Stimulated activated naive B cell treated with anti-CD40 and anti-IgM and Interleukin-4, amounts not matched to agents 10 μg/mL and 1 μg/mL and 100 μg/mL, for 72 hours (primary cell): ENCODE measurements around the gene TNFSF13B.

Source experiments
- ATAC-seq, 2 donors: fragments of 150-1000 bp; cut with Tn5 transposase; replicated peaks; 2 replicates each; pipeline ENCODE4 v1.10.0; 2021; ENCODE audit warnings: moderate library complexity in 1 of 2
- DNase-seq: peaks from one replicate; pipeline ENCODE4 v3.0.0; 2021
- H3K27ac Mint-ChIP-seq: one replicate; pipeline ENCODE4 v1.8.0; 2022; ENCODE audit warnings: mild to moderate bottlenecking, mixed read lengths
- H3K27me3 Mint-ChIP-seq, 2 donors: one replicate each; pipeline ENCODE4 v1.8.0; 2022; ENCODE audit warnings: mixed read lengths in 2 of 2
- H3K36me3 Mint-ChIP-seq, 2 donors: one replicate each; pipeline ENCODE4 v1.8.0; 2022; ENCODE audit warnings: mixed read lengths in 2 of 2, mild to moderate bottlenecking in 1 of 2
- H3K4me1 Mint-ChIP-seq, 2 donors: one replicate each; pipeline ENCODE4 v1.8.0; 2022; ENCODE audit warnings: mixed read lengths in 2 of 2, mild to moderate bottlenecking in 1 of 2
- H3K4me3 Mint-ChIP-seq, 2 donors: one replicate each; pipeline ENCODE4 v1.8.0; 2022; ENCODE audit warnings: mild to moderate bottlenecking in 2 of 2, mixed read lengths in 2 of 2, moderate library complexity in 1 of 2
- H3K9me3 Mint-ChIP-seq, 2 donors: one replicate each; pipeline ENCODE4 v1.8.0; 2022; ENCODE audit warnings: mixed read lengths in 2 of 2, mild to moderate bottlenecking in 1 of 2

Gene TNFSF13B

GRCh38 chr13:108345016-108345415, 75.5 kb downstream of the TNFSF13B start:
- Mint-ChIP-seq H3K9me3 (no peaks in the 10 kb centered on the region), H3K27me3 (peaks cover 0 to 5% of the 10 kb centered on the region in 2 donors), H3K4me3 (no peak overlapping the region), H3K27ac (no peak overlapping the region), H3K36me3 (no peaks in the 10 kb centered on the region), H3K4me1 (no peaks in the 10 kb centered on the region)
- ATAC-seq (no peak), DNase-seq (no peak)

GRCh38 chr13:108346376-108346775, 76.9 kb downstream of the TNFSF13B start:
- ATAC-seq, result no peak
- Mint-ChIP-seq H3K4me1 (no peaks in the 10 kb centered on the region), H3K4me3 (no peak overlapping the region), H3K9me3 (no peaks in the 10 kb centered on the region), H3K36me3 (no peaks in the 10 kb centered on the region), H3K27ac (no peak overlapping the region), H3K27me3 (peaks cover 4 to 11% of the 10 kb centered on the region in 2 donors)
- DNase-seq, result no peak

DNA sequence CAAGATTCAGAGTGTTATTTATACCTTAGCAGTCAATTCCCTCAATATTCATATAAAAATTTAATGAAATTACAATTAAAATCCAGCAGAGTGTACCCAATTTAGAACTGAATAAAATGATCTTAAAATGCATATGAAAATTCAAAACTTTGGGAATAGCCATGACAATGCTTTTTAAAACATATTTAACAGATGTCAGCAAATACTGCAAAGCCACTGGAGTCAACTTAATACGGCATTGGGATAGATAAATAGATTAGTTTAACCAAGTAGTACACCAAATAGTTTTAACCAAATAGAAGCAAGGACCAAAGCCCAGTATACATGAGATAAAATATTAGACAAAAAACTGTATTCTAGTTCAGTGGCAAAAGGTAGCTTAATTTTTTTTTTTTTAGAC, 79.8 kb downstream of the TNFSF13B start:
- no peak overlapping the region for H3K4me3 Mint-ChIP-seq
- no peaks in the 10 kb centered on the region for H3K9me3 Mint-ChIP-seq
- H3K36me3 Mint-ChIP-seq, result no peaks in the 10 kb centered on the region
- ATAC-seq (no peak), DNase-seq (no peak)
- peaks cover 4 to 11% of the 10 kb centered on the region in 2 donors for H3K27me3 Mint-ChIP-seq
- H3K4me1 Mint-ChIP-seq, result no peaks in the 10 kb centered on the region
- no peak overlapping the region for H3K27ac Mint-ChIP-seq

DNA sequence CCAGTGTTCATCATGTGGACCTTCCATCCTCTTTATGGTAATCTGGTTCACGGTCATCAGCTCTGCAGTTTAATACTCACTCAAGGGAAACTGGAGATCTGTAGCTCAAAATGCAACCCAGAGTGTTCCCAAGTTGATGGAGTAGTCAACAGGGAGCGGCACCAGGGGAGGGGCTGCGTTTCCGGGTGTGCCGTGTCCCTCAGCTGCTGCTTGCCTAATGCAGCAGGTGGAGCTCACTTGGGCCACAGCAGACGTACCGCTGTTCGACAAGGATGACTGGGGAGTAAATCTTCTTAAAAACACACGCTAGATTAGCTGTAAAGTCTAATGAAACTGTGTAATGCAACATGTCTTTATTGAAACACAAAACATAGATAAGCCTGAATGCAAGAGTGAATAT, 81.1 kb downstream of the TNFSF13B start:
- Mint-ChIP-seq H3K27me3 (peaks cover 12 to 17% of the 10 kb centered on the region in 2 donors), H3K4me1 (no peaks in the 10 kb centered on the region), H3K9me3 (no peaks in the 10 kb centered on the region), H3K27ac (no peak overlapping the region), H3K4me3 (no peak overlapping the region), H3K36me3 (no peaks in the 10 kb centered on the region)
- no peak for ATAC-seq
- no peak for DNase-seq

DNA sequence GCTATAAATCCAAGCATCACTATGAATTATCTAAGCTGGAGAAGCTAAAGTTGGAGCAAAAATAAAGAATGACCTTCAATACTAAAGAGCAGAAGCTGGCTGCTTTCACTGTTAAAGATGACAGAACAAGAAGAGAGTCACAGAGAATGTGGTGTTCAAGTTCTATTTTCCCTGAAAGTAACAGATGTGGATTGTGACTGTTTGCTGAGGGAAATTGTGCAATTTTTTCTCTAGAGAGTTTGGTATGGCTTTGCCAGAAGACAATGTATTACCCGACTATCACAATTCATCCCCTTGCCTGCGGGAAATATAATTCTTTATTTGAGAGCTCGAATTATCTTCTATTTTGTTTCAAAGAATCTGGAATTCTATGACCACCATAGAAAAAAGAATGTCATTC, 83.1 kb downstream of the TNFSF13B start:
- Mint-ChIP-seq H3K4me3 (no peak overlapping the region), H3K27me3 (peaks cover 12 to 17% of the 10 kb centered on the region in 2 donors), H3K36me3 (no peaks in the 10 kb centered on the region), H3K27ac (no peak overlapping the region), H3K9me3 (no peaks in the 10 kb centered on the region), H3K4me1 (no peaks in the 10 kb centered on the region)
- no peak for DNase-seq
- no peak for ATAC-seq

DNA sequence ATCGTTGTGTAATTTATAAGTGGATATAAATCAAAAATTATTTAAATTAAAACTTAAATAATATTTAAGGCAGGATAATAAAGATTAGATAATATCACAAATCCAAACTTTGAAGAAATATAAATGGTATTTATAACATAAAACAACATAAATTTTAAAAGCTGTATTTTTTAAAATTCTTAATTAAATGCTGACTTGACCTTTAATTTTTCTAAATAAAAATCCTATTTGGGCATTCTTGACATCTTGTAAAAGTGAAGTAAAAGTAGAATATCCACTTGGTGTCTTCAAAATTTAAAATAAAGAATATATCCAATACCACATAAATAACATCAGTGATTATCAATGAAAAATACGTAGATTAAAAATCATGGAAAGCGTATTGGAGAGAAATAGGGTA, 87.7 kb downstream of the TNFSF13B start:
- DNase-seq, result no peak
- Mint-ChIP-seq H3K9me3 (no peaks in the 10 kb centered on the region), H3K36me3 (no peaks in the 10 kb centered on the region)

More for the DNA sequence above, 87.7 kb downstream of the TNFSF13B start:
- H3K27ac Mint-ChIP-seq, result no peak overlapping the region
- ATAC-seq, result no peak
- H3K4me3 Mint-ChIP-seq, result no peak overlapping the region
- no peaks in the 10 kb centered on the region for H3K4me1 Mint-ChIP-seq
- peaks cover 6 to 18% of the 10 kb centered on the region in 2 donors for H3K27me3 Mint-ChIP-seq
